Activated CD4-positive, alpha-beta T cell treated with anti-CD3 and anti-CD28 coated beads, Interleukin-2, amount 10 ng/mL, durations not matched to agents 7 days and 5 days (primary cell): ENCODE results near the gene MINDY4. TPM values are rescaled to one million over a fixed set of nuclear protein-coding genes. Genes with fewer than 3 reads are reported as not detected.
"Not testable (repeated sequence)": the region's sequence is repeated elsewhere in the genome, so short reads cannot be mapped to it uniquely, and the experiment has no call there.

ENCODE experiments used
- CTCF ChIA-PET: fragments of 350-600 bp; sonication (Branson Sonifier 250); formaldehyde crosslinking; loops from one replicate; lab custom pipeline; 2021; ENCODE audit warnings: antibody characterized with exemption; lab: Charles Lee
- POLR2A ChIA-PET: fragments of 350-600 bp; sonication (Branson Sonifier 250); formaldehyde crosslinking; loops from one replicate; lab custom pipeline; 2021; ENCODE audit warnings: antibody characterized with exemption; lab: Charles Lee
- DNase-seq: peaks from one replicate; pipeline ENCODE4 v3.0.0-alpha.2; 2020
- H3K27ac Mint-ChIP-seq: one replicate; pipeline ENCODE4 v1.8.0; 2021; ENCODE audit warnings: mild to moderate bottlenecking, moderate library complexity, mixed read lengths
- H3K27me3 Mint-ChIP-seq: one replicate; pipeline ENCODE4 v1.8.0; 2021; ENCODE audit warnings: mixed read lengths
- H3K36me3 Mint-ChIP-seq: one replicate; pipeline ENCODE4 v1.8.0; 2021; ENCODE audit warnings: low read depth, mixed read lengths
- H3K4me1 Mint-ChIP-seq: one replicate; pipeline ENCODE4 v1.8.0; 2021; ENCODE audit warnings: mixed read lengths
- H3K4me3 Mint-ChIP-seq: one replicate; pipeline ENCODE4 v1.8.0; 2021; ENCODE audit warnings: mild to moderate bottlenecking, moderate library complexity, mixed read lengths
- H3K9me3 Mint-ChIP-seq: one replicate; pipeline ENCODE4 v1.8.0; 2021; ENCODE audit warnings: mixed read lengths
- total RNA-seq, 2 experiments: library from RNA; stranded (reverse); gene quantifications; one replicate each; pipeline ENCODE4 v1.2.3, GENCODE V29; 2021

Gene MINDY4
- total RNA-seq, 2 experiments from 2014 or later, result 1.3 to 1.8 TPM

DNA sequence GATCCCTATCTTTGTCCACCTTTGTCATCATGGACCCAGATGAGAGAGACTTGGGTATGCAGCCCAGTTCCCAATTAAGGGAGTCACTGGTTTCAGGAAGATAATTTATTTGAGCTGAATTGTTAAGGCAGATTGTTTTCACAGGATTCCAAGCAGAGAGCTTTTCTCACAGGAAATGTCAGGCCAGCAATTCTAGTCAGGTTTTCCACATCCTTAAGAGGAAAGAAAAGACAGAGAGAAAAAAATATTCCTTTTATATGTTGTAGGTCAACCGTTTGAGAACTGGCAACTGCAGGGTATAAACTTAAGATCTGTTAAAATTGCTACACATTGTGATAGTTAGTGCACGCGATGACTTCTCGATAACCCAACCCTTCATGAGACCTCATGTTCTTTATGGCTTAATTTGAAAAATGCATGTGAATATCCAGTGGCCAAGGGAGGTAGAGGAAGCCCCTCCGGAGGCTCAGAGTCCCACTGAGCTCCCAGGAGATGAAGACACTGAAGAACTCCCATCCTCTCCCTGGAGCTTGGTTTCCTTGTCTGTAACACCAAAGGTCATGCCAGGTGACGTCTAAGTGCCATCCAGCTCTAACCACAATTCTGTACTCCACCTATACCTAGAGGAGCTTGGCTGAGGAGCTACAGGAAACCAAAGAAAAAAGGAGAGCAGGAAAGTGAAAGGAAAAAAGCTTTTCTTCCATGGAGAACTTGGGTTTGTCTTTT lies 45.6 kb downstream of the MINDY4 start:
- CTCF ChIA-PET, result interaction anchor here (0.7 kb wide), 1 partner anchor 459 kb away, joined by 3 read pairs; no protein-coding TSS in a partner anchor
- peaks cover 2% of the 10 kb centered on the region for H3K27me3 Mint-ChIP-seq
- no peak for DNase-seq
- H3K36me3 Mint-ChIP-seq, result no peaks in the 10 kb centered on the region
- no peaks in the 10 kb centered on the region for H3K9me3 Mint-ChIP-seq
- H3K4me3 Mint-ChIP-seq, result no peak overlapping the region
- POLR2A ChIA-PET, result no interaction called here
- H3K4me1 Mint-ChIP-seq, result peaks cover 2% of the 10 kb centered on the region
- no peak overlapping the region for H3K27ac Mint-ChIP-seq

DNA sequence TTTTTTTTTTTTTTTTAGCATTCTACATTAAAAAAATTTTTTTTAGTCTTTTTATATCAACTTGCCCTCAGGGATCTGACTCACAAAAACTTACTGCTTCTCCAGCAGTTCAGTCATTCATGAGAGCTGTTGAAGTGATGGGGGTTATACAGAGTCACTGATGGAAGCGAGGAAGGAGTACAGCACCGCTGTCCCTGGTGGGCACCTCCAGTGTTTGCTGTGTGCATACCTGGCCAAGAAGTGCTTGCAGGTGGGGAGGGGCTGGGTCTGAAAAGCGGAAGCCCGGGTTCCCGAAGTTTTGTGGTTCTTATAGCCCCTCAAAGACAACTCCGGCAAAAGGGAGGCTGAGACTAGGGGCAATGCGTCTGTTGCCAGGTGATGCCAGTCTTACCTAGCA lies 46.2 kb downstream of the MINDY4 start:
- POLR2A ChIA-PET, result no interaction called here
- Mint-ChIP-seq H3K9me3 (no peaks in the 10 kb centered on the region), H3K27ac (no peak overlapping the region)

DNA sequence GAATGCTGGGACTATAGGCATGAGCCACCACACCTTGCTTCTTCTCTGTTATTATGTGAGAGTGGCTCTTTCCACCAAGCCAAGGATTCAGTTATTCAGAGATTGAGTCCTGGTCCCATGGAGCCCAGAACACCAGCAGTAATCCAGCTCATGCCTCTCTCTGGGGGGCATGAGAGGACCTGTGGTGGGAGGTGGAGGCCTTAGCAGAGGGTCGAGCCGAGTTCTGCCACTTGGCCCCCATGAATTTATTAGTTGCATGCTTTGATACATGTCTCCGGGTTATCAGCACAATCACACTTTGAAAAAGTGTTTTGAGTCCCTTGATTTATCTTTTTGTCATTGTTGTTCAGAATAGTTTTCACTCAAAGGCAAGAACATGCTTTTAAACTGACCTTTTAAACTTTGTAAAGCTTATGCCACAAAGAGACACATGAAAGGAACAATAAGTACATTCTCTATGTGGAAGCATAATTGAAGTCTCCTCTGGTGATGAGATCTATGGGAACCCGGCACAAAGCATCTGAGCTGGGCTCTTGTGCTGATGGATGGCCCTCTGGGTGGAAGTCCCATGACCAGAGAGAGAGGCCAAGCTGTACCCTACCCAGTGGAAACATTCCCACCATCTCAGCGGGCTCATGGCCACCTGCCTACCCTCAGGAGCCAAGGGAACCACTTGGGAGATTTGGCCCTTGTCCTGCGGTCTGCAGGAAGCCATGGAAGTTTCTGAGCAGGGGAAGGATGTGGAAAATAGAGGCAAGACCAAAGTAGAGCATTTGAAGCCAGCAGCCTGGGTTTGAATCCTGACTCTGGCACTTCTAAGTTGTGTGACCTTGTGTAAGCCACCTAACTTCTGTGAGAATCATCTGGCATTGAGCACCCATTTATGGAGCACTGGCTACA lies 53.9 kb downstream of the MINDY4 start:
- no peaks in the 10 kb centered on the region for H3K27me3 Mint-ChIP-seq
- CTCF ChIA-PET, result interaction anchor here (1.2 kb wide), 1 partner anchor 15 kb away, joined by 3 read pairs; no protein-coding TSS in a partner anchor
- H3K4me1 Mint-ChIP-seq, result no peaks in the 10 kb centered on the region
- no peak overlapping the region for H3K27ac Mint-ChIP-seq
- no peak overlapping the region for H3K4me3 Mint-ChIP-seq
- peaks cover 2% of the 10 kb centered on the region for H3K36me3 Mint-ChIP-seq
- POLR2A ChIA-PET, result no interaction called here
- no peak for DNase-seq
- H3K9me3 Mint-ChIP-seq, result peaks cover 3% of the 10 kb centered on the region

More for the DNA sequence above, 46.2 kb downstream of the MINDY4 start:
- H3K4me3 Mint-ChIP-seq, result no peak overlapping the region
- peaks cover 2% of the 10 kb centered on the region for H3K27me3 Mint-ChIP-seq
- peaks cover 2% of the 10 kb centered on the region for H3K4me1 Mint-ChIP-seq
- no peaks in the 10 kb centered on the region for H3K36me3 Mint-ChIP-seq
- DNase-seq, result no peak
- CTCF ChIA-PET, result interaction anchor here (0.7 kb wide), 1 partner anchor 458 kb away, joined by 3 read pairs; no protein-coding TSS in a partner anchor

DNA sequence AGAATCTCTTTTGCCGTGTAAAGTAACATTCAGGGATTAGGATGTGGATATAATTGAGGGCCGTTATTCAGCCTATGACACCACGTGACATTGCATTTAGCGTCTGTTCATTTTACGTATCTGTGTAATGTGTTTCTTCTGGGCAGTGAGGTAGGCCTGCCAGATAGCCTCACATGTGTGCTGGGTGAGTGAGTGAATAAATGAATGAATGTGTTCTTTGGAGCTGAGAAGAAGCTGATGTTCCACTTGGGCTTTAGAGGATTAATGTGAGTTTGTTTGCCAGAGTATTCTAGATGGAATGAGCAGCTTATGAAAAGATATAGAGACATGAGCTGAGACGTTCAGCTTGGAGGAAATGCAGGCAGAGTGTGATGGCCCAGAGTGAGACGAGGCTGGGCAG lies 55.0 kb downstream of the MINDY4 start:
- Mint-ChIP-seq H3K27me3 (no peaks in the 10 kb centered on the region), H3K27ac (no peak overlapping the region), H3K9me3 (peaks cover 8% of the 10 kb centered on the region), H3K4me3 (no peak overlapping the region), H3K36me3 (peaks cover 2% of the 10 kb centered on the region), H3K4me1 (no peaks in the 10 kb centered on the region)
- ChIA-PET POLR2A (no interaction called here), CTCF (interaction anchor here (1.2 kb wide), 1 partner anchor 14 kb away, joined by 3 read pairs; no protein-coding TSS in a partner anchor)
- no peak for DNase-seq

DNA sequence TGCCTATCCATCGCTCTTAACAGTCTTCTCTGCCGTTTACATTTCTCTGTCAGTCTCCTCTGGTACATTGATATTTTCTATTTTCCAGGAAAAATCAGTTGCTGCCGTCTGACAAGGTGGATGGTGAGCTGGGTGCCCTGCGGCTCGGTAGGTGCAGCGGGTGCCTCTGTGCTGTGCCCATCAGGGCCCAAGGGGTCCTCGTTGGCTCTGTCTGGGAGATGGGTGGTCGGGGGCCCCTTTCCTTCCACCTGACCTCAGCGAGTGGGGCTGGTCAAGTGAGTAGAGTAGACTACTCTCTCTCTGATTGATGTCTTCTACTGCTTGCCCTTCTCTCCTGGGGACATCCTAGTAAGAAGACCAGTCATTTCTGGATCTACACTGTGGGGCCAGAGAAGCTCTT lies 57.4 kb downstream of the MINDY4 start:
- H3K36me3 Mint-ChIP-seq, result peaks cover 6% of the 10 kb centered on the region
- H3K27ac Mint-ChIP-seq, result no peak overlapping the region
- H3K4me1 Mint-ChIP-seq, result no peaks in the 10 kb centered on the region
- peaks cover 20% of the 10 kb centered on the region for H3K9me3 Mint-ChIP-seq
- H3K27me3 Mint-ChIP-seq, result no peaks in the 10 kb centered on the region
- CTCF ChIA-PET, result interaction anchor here (0.9 kb wide), 1 partner anchor 9 kb away, joined by 3 read pairs; no protein-coding TSS in a partner anchor
- POLR2A ChIA-PET, result no interaction called here
- no peak for DNase-seq
- no peak overlapping the region for H3K4me3 Mint-ChIP-seq

DNA sequence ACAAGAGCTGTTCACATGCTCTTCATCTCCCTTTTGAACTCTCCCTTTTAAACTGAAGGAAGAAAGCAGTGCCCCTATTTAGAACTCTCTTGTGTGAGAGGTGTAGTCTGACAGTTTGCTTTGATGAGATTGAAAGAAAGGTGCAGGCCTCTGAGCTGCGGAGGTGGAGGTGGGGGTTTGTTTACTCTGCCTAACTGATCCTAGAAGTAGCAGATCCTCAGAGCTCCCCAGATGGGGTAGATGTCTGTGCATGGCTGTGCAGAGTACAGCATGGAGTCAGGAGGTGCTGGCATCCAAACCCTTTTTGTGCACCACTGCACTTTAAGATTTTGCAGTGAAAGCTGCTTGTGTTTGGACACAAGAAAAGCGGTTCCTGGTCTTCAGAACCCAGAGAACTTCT lies 58.3 kb downstream of the MINDY4 start:
- H3K4me1 Mint-ChIP-seq, result no peaks in the 10 kb centered on the region
- no peak for DNase-seq
- CTCF ChIA-PET, result no interaction called here
- no peak overlapping the region for H3K27ac Mint-ChIP-seq
- H3K9me3 Mint-ChIP-seq, result peaks cover 22% of the 10 kb centered on the region
- H3K4me3 Mint-ChIP-seq, result no peak overlapping the region
- H3K27me3 Mint-ChIP-seq, result no peaks in the 10 kb centered on the region
- peaks cover 6% of the 10 kb centered on the region for H3K36me3 Mint-ChIP-seq
- POLR2A ChIA-PET, result no interaction called here

DNA sequence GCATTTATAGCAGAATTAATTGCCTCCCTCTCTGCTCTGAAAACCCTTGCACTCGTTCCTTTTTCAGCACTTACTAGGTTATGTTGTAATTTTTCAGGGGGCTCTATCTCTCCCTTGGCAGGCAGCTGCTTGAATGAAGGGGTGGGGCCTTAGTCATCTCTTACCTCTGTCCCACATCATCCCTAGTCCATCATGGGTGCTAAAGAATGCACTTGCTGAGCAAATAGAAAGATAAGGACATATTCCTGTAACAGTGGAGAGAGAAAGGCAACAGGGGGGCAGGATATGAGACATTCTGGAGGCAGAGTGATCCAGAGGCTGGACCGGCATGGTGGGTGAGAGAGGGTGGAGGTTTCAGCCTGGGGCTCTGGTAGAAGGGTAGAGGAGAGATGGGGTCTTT lies 60.0 kb downstream of the MINDY4 start:
- CTCF ChIA-PET, result no interaction called here
- POLR2A ChIA-PET, result no interaction called here

DNA sequence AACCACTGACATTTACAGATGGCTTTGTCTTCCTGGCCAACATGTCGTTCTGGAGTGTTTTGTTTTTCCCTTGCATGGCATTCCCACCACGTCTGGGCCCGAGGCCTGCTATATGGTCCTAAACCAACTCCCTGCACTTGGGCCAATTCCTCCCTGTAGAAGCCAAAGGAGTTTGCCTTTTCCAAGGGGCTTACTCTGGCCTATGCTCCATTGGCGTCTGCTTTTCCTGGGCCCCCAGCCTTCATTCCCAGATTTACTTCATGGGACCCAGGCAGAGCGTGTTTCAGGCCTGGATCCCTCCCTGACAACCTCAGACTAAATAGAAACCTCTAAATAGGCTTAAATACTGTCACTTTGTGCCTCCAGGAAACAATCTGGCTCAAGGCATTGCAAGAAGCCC lies 60.7 kb downstream of the MINDY4 start:
- Mint-ChIP-seq H3K36me3 (peaks cover 10% of the 10 kb centered on the region), H3K27ac (no peak overlapping the region), H3K4me1 (no peaks in the 10 kb centered on the region), H3K4me3 (no peak overlapping the region), H3K27me3 (no peaks in the 10 kb centered on the region), H3K9me3 (peaks cover 27% of the 10 kb centered on the region)
- POLR2A ChIA-PET, result no interaction called here
- no peak for DNase-seq
- CTCF ChIA-PET, result no interaction called here

More for the DNA sequence above, 60.0 kb downstream of the MINDY4 start:
- DNase-seq, result no peak
- Mint-ChIP-seq H3K9me3 (peaks cover 27% of the 10 kb centered on the region), H3K27me3 (no peaks in the 10 kb centered on the region), H3K36me3 (peaks cover 10% of the 10 kb centered on the region), H3K27ac (no peak overlapping the region), H3K4me3 (no peak overlapping the region), H3K4me1 (no peaks in the 10 kb centered on the region)

DNA sequence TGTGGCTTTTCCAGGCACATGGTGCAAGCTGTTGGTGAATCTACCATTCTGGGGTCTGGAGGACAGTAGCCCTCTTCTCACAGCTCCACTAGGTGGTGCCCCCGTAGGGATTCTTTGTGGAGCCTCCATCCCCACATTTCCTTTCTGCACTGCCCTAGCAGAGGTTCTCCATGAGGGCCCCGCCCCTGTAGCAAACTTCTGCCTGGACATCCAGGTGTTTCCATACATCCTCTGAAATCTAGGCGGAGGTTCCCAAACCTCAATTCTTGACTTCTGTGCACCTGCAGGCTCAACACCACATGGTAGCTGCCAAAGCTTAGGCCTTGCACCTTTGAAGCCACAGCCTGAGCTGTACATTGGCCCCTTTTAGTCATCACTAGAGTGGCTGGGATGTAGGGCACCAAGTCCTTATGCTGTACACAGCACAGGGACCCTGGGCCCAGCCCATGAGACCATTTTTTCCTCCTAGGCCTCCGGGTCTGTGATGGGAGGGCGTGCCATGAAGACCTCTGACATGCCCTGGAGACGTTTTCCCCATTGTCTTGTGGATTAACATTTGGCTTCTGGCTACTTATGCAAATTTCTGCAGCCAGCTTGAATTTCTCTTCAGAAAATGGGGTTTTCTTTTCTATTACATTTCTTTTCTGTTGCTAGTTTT lies 62.9 kb downstream of the MINDY4 start:
- CTCF ChIA-PET, DNase-seq, H3K27ac Mint-ChIP-seq, H3K4me1 Mint-ChIP-seq, H3K36me3 Mint-ChIP-seq, H3K4me3 Mint-ChIP-seq, POLR2A ChIA-PET, H3K27me3 Mint-ChIP-seq: not testable (repeated sequence)
- H3K9me3 Mint-ChIP-seq, result peaks cover 27% of the 10 kb centered on the region

DNA sequence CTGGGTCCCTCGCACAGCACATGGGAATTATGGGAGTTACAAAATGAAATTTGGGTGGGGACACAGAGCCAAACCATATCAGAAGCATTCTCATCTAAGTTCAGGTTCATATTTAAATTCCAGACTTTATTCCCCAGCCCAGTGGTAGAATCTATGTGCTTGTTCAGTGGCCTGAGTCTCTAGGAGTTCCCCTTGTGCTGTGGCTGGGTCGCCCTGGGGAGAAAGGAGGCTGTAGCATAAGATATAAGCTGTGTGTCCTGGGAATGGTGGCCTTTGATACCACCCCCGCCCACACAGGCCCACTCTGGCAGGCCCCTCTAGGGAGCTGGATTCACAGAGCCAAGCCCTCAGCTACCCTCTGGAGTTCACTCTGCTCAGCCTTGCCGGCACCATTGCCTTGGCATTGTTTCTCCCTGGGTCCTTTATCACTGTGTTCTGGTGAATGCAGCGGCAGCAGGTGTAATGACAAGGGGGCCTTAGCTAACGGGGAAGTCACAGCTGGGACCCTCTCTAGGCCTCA lies 64.2 kb downstream of the MINDY4 start:
- H3K27ac Mint-ChIP-seq, result no peak overlapping the region
- H3K4me3 Mint-ChIP-seq, result no peak overlapping the region
- H3K36me3 Mint-ChIP-seq, result peaks cover 8% of the 10 kb centered on the region
- no peak for DNase-seq
- no peaks in the 10 kb centered on the region for H3K27me3 Mint-ChIP-seq
- CTCF ChIA-PET, result no interaction called here
- H3K9me3 Mint-ChIP-seq, result peaks cover 24% of the 10 kb centered on the region
- POLR2A ChIA-PET, result no interaction called here
- H3K4me1 Mint-ChIP-seq, result no peaks in the 10 kb centered on the region

DNA sequence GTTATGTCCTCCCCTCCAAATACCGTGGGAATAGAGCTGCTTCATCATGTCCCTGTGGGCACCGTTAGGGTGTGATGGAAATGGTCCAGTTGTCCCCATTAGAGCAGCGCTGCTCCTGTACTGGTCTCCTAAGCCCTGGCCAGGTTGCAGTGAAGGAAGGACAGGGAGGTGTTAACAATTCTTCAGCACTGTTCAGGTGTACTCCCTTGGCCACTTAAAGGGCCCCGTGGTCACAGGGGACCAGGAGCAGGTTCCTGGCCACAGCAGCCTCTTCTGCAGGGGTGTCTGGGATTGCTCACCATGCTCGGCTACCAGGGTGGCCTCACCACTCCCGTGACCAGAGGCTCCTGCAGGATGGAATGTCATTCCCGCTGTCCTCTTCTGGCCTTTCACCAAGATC lies 65.8 kb downstream of the MINDY4 start:
- Mint-ChIP-seq H3K4me3 (no peak overlapping the region), H3K4me1 (no peaks in the 10 kb centered on the region), H3K9me3 (peaks cover 16% of the 10 kb centered on the region), H3K36me3 (peaks cover 6% of the 10 kb centered on the region), H3K27me3 (no peaks in the 10 kb centered on the region), H3K27ac (no peak overlapping the region)
- no peak for DNase-seq
- POLR2A ChIA-PET, result no interaction called here
- CTCF ChIA-PET, result interaction anchor here (1.3 kb wide), 1 partner anchor 9 kb away, joined by 3 read pairs; no protein-coding TSS in a partner anchor

DNA sequence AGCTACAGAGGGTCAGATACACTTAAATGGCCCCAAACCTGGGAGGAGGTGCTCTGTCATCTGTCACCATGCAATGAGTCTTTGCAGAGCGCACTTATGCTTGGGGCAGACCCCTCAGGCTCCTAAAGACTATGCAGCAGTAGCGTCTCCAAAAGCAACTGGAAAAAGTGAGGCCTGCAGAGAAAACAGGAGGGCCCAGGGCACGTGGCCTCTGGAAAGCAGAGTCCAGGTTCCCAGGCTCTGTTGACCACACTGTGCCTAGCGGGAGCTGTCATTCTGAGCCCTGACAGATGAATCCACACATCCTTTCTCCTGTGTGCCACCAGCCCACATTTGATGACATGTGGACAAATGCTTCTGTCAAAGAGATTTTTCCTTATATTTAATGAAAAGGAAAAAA lies 66.4 kb downstream of the MINDY4 start:
- no peak for DNase-seq
- Mint-ChIP-seq H3K9me3 (peaks cover 16% of the 10 kb centered on the region), H3K4me3 (no peak overlapping the region), H3K36me3 (peaks cover 6% of the 10 kb centered on the region), H3K27ac (no peak overlapping the region), H3K27me3 (no peaks in the 10 kb centered on the region), H3K4me1 (no peaks in the 10 kb centered on the region)
- ChIA-PET CTCF (interaction anchor here (1.3 kb wide), 1 partner anchor 10 kb away, joined by 3 read pairs; no protein-coding TSS in a partner anchor), POLR2A (no interaction called here)
